ENCODE measurements around the gene PEAK3. TPM values are rescaled to one million over a fixed set of nuclear protein-coding genes. Genes with fewer than 3 reads are reported as not detected.

PEAK3 gene
- total RNA-seq, 4 donors from 2014 or later: 0.27 to 1.6 (median 0.59) TPM

- H3K4me1 ChIP-seq: peaks cover 35 to 47% of the 10 kb centered on the region in 2 donors
- H3K4me3 ChIP-seq (replicated peaks in 1 of 3): peak overlapping the region in 2 of 3 donors; percentile 86 to 92
- TF ChIP-seq CTCF (IDR thresholded peaks at IDR 0.05): no peak
- H3K27me3 ChIP-seq: no peaks in the 10 kb centered on the region
- no peaks in the 10 kb centered on the region for H3K9me3 ChIP-seq
- peaks cover 14 to 20% of the 10 kb centered on the region in 2 donors for H3K36me3 ChIP-seq
- intact Hi-C loops (cut with DNase I): loop anchor here (5.0 kb wide), 2 partner anchors 73 to 97 kb away; partner anchors contain the start of gene DOT1L
- peak overlapping the region; percentile 96 to 99 (median 98) for H3K27ac ChIP-seq
- no peak for DNase-seq
- 63 to 65% methylated on average over 6 of the region's 6 CpGs for WGBS, 2 donors
These were observed 47.0 kb downstream of the PEAK3 start for GRCh38 chr19:2234996-2235380.

- H3K4me3 ChIP-seq (replicated peaks in 1 of 3): no peak overlapping the region
- WGBS, 2 donors: 77 to 91% methylated on average over 19 to 23 of the region's 25 CpGs
- intact Hi-C loops (cut with DNase I): loop anchor here (5.0 kb wide), 1 partner anchor 71 kb away; the partner anchor contains the start of gene DOT1L
- no peaks in the 10 kb centered on the region for H3K27me3 ChIP-seq
- H3K9me3 ChIP-seq: no peaks in the 10 kb centered on the region
- H3K36me3 ChIP-seq: peaks cover 21 to 25% of the 10 kb centered on the region in 2 donors
- peak overlapping the region in 1 of 3 donors; percentile 8 for H3K27ac ChIP-seq
- no peak for TF ChIP-seq CTCF (IDR thresholded peaks at IDR 0.05)
- TF ChIP-seq POLR2A (IDR thresholded peaks at IDR 0.05): no peak
- peaks cover 24 to 36% of the 10 kb centered on the region in 2 donors for H3K4me1 ChIP-seq
- no peak for DNase-seq
These were observed 48.2 kb downstream of the PEAK3 start for GRCh38 chr19:2233601-2234280.

GRCh38 chr19:2232286-2233151 lies 49.5 kb downstream of the PEAK3 start:
- peaks cover 12 to 23% of the 10 kb centered on the region in 2 donors for H3K4me1 ChIP-seq
- no peak for DNase-seq
- 94% methylated on average over 25 to 28 of the region's 30 CpGs for WGBS, 2 donors
- no peaks in the 10 kb centered on the region for H3K9me3 ChIP-seq
- no peaks in the 10 kb centered on the region for H3K27me3 ChIP-seq
- H3K36me3 ChIP-seq: peaks cover 28 to 31% of the 10 kb centered on the region in 2 donors
- intact Hi-C loops (cut with DNase I): loop anchor here (5.0 kb wide), 1 partner anchor 70 kb away; the partner anchor contains the start of gene DOT1L
- H3K4me3 ChIP-seq (replicated peaks in 1 of 3): no peak overlapping the region
- TF ChIP-seq POLR2A (IDR thresholded peaks at IDR 0.05) (no peak), CTCF (IDR thresholded peaks at IDR 0.05) (no peak)
- H3K27ac ChIP-seq: no peak overlapping the region

- H3K4me3 ChIP-seq (replicated peaks in 1 of 3): no peak overlapping the region
- 81% methylated on average over 8 to 14 of the region's 21 CpGs for WGBS, 2 donors
- peaks cover 28 to 39% of the 10 kb centered on the region in 2 donors for H3K36me3 ChIP-seq
- no peaks in the 10 kb centered on the region for H3K9me3 ChIP-seq
- no peak for DNase-seq
- no peaks in the 10 kb centered on the region for H3K27me3 ChIP-seq
- intact Hi-C loops (cut with DNase I): loop anchor here (5.0 kb wide), 1 partner anchor 69 kb away; the partner anchor contains the start of gene DOT1L
- TF ChIP-seq CTCF (IDR thresholded peaks at IDR 0.05) (no peak), POLR2A (IDR thresholded peaks at IDR 0.05) (no peak)
- no peak overlapping the region for H3K27ac ChIP-seq
- H3K4me1 ChIP-seq: peaks cover 6 to 21% of the 10 kb centered on the region in 2 donors
These were observed 50.3 kb downstream of the PEAK3 start for GRCh38 chr19:2231621-2232221.

Measured in thyroid gland (tissue), 4 donors.